Renal cortex interstitium (tissue), 11 donors: Measurements from ENCODE around the gene TMEM218. TPM values are rescaled to one million over a fixed set of nuclear protein-coding genes. Genes with fewer than 3 reads are reported as not detected.
"Not testable (repeated sequence)": the region's sequence is repeated elsewhere in the genome, so short reads cannot be mapped to it uniquely, and the experiment has no call there.

Experiments used
- DNase-seq, 11 donors: peaks; one replicate each; pipeline ENCODE4 v3.0.0-alpha.2; 2013; ENCODE audit warnings: low read depth in 9 of 11, low spot score in 4 of 11; ENCODE audit errors: extremely low read depth in 1 of 11
- polyA plus RNA-seq, 3 donors: library from polyadenylated mRNA; unstranded; fragments of 120-200 nt; gene quantifications; one replicate each; pipeline ENCODE4 v1.2.1, GENCODE V29; 2013; ENCODE audit not compliant: insufficient read length in 3 of 3

Gene TMEM218
- polyA plus RNA-seq, 3 donors: 49.3 to 55.9 (median 53.8) TPM

GRCh38 chr11:125069796-125070195 lies 41.6 kb downstream of the TMEM218 start:
- no peak for DNase-seq

DNA sequence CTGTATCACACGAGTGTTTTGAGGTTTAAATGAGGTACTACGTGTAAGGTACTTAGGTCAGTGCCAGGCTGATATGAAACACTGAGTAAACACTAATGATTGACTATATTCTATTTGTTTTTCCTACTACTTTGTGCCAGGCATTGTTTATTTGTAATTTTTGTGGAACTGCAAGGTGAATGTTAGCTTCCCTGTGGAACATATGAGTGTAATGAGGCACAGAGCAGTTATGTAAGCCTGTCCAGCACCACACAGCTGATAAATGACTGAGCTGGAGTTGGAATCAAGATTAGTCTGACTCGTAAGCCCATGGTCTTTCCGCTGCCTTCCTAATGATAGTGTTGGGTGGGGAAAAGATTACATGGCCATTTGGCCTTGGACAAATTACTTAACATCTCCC lies 42.4 kb downstream of the TMEM218 start:
- DNase-seq: no peak

- DNase-seq: no peak
Observed at GRCh38 chr11:125068368-125068767, 43.1 kb downstream of the TMEM218 start.

DNA sequence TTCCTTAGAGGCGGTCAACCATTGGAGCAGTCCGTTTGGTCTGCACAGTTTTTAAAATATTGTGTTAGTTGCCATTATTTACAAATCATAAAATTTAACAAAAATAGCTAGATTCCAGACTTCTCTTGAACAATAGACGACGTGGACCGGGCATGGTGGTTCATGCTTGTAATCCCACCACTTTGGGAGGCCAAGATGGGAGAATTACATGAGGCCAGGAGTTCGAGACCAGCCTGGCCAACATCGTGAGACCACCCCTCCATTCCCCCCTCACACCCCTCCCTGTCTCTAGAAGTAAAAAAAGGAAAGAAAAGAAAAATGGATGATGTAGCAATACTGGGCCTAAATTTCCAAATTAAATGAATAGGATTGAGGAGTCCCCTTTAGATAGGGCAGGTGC lies 47.4 kb downstream of the TMEM218 start:
- DNase-seq: no peak

DNA sequence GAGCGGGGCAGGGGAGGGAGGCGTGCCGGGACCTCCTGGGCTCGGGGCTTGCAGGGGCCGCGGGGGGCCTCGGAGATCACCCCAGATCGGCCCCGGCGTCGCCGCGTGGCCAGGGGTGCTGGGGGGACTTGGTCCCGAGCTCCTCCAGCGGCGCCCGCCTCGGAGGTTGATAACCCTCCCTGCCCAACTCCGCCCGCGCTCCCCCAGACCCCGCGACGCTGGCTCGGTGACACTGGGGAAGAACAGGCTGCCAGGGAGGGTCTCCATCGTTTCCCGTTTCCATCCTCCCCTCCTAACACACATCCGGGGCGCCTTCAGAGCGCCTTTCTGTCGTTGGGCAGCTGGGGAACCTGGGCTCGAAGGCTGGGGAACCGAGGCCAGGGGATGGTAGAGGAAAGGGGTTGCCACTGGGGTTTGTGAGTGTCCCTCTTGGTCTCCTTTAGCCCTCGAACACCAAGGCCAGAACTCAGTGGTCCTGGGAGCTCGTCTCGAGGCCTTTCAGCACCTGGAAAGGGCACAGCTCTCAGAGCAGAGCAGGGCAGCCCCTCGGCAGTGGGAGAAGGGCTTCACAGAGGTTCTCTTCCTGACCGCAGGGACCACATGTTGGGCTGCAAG lies 47.9 kb downstream of the TMEM218 start:
- no peak for DNase-seq

DNA sequence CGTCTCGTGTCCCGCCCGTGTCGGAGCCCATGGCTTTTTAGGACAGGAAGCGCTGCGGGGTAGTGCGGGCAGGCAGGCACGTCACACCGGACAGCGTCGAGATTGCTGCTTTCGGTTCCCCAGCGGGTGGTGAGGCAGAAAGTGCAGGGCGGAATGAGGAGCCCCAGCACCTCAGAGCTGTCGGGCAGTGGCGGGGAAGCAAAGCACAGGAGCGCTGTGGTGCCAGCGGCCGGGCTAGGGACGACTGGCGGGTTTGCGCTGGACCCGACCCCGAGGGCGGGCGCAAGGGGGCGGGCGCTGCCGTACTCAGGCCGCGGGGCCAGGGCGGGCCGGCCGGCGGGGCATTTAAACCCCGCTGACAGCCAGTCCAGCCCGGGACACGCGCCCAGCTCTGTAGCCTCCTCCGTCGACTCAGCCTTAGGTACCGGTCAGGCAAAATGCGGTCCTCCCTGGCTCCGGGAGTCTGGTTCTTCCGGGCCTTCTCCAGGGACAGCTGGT lies 48.4 kb downstream of the TMEM218 start, which contains the start of gene SLC37A2:
SLC37A2 (plus strand) TSS at position 375 of the 498 bp plus-strand sequence; CDS start at position 438, 63 bp downstream.
- peak in 9 of 11 donors; percentile 10 to 51 (median 35) for DNase-seq

- no peak for DNase-seq
Observed at GRCh38 chr11:125062218-125062930, 49.1 kb downstream of the TMEM218 start.

DNA sequence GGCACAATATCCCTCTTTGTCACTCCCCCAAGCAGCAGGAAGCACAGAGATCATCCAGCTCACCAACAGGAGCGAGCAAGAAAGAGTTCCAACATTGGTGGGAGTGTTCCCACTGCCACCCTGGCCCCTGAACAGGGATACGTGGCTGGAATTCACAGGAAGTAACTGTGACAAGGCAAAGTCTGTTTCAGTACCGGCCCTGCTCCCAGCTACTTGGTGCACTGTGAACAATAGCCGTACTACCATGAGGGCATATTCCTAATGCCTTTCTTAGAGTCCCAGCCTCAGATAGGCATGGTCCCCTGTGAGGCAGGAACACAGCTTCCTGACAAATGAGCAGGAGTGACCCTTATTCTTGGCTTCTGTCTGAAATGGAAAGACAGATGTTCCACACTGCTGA lies 50.1 kb downstream of the TMEM218 start:
- DNase-seq: no peak

- DNase-seq: no peak
Observed at GRCh38 chr11:125057693-125058016, 53.8 kb downstream of the TMEM218 start.

GRCh38 chr11:125056931-125057692 lies 54.3 kb downstream of the TMEM218 start:
- DNase-seq: no peak

- DNase-seq: not testable (repeated sequence)
Observed at GRCh38 chr11:125056111-125056510, 55.3 kb downstream of the TMEM218 start.

GRCh38 chr11:125055107-125055715 lies 56.2 kb downstream of the TMEM218 start:
- DNase-seq: no peak

GRCh38 chr11:125053167-125053566 lies 58.3 kb downstream of the TMEM218 start:
- DNase-seq: no peak

- DNase-seq: no peak
Observed at GRCh38 chr11:125052047-125052446, 59.4 kb downstream of the TMEM218 start.

- no peak for DNase-seq
Observed at GRCh38 chr11:125049164-125049792, 62.1 kb downstream of the TMEM218 start.
